ENCODE results near the gene PYHIN1. TPM values are rescaled to one million over a fixed set of nuclear protein-coding genes. Genes with fewer than 3 reads are reported as not detected.

Gene PYHIN1
- total RNA-seq, result not detected in 2 replicates

DNA sequence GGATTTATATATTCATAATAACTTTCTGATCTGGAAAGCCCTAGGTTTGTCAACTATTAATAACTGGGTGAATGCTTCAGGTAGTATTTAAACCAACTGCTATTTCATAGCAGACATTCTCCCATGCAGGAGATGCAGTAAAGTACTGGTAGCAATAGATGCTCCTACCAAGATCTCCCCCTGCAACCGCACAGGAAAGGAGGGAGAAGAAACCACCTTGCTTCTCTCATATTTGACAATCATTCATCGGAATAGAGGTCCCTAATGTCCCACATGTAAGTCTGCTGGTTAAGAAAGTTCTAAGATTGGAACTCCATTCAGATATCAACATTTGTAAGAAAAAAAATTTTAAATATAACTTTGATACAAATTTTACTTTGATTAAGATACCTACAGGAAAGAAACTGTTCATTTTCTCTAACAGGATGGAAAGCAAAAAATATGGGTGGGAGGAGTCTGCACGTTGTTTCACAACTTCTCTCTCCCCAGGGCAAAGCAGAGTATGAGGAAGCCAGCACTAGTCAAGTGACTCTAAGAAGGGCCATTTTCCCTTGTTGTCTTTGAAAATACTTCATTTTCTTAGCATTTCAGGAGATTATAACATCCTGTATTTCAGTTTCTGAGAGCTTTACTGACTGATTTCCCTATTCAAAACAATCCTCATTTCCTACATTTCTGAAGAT, at the start of gene PYHIN1:
Gene PYHIN1, plus strand, starts transcription at position 498 of the 683 bp plus-strand sequence. CDS start 5,359 bp downstream, outside the sequence.
- no peak for DNase-seq (ENCODE audit: low read depth)
- H3K4me3 ChIP-seq (ENCODE audit: low read depth, low read length), result no peak within 1 kb of the TSS
- TF ChIP-seq, protein P1, sequence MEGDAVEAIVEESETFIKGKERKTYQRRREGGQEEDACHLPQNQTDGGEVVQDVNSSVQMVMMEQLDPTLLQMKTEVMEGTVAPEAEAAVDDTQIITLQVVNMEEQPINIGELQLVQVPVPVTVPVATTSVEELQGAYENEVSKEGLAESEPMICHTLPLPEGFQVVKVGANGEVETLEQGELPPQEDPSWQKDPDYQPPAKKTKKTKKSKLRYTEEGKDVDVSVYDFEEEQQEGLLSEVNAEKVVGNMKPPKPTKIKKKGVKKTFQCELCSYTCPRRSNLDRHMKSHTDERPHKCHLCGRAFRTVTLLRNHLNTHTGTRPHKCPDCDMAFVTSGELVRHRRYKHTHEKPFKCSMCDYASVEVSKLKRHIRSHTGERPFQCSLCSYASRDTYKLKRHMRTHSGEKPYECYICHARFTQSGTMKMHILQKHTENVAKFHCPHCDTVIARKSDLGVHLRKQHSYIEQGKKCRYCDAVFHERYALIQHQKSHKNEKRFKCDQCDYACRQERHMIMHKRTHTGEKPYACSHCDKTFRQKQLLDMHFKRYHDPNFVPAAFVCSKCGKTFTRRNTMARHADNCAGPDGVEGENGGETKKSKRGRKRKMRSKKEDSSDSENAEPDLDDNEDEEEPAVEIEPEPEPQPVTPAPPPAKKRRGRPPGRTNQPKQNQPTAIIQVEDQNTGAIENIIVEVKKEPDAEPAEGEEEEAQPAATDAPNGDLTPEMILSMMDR (conservative IDR thresholded peaks at IDR 0.05; ENCODE audit: low read depth, low read length), result no peak

DNA sequence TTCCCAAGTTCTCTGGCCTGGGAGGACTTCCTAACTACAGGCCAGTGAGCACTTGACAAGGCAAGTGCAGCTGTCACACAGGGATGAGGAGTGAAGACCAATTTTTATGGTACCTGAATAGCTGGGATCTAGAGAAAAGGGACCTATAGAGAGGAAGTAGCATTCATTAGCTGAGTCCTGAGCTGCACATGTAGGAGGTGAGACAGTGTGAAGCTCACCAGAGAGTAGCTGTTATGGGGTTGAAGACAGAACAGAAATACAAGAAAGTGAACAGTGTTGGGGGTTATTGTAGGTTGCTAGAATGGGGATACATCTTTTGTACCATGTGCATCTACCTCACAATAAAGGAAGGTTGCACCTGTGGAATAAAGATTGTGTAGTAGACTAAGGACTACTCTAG, 37.7 kb upstream of the PYHIN1 start:
- H3K4me3 ChIP-seq (ENCODE audit: low read depth, low read length), result no peak overlapping the region
- TF ChIP-seq, protein P1 (conservative IDR thresholded peaks at IDR 0.05; ENCODE audit: low read depth, low read length), result no peak
- no peak for DNase-seq (ENCODE audit: low read depth)

DNA sequence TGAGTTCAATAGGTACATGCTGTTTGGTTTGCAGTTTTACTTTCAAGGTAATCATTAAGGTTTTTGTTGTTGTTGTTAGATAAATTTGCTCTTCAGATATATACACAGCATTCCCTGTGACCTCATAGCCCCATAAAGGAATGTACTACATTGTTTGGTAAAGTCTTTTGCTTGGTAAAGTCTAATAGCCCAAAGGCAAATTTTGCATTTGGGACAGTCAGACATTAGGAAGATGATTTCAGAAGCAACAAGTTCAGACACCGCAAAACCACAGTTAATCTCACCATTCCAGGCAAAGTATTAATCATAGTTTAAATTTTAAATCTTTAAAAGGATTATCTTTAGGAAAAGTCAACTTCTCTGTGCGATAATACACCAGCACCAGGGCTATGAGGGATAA, 32.6 kb upstream of the PYHIN1 start:
- no peak for DNase-seq (ENCODE audit: low read depth)
- TF ChIP-seq, protein P1 (conservative IDR thresholded peaks at IDR 0.05; ENCODE audit: low read depth, low read length), result no peak
- no peak overlapping the region for H3K4me3 ChIP-seq (ENCODE audit: low read depth, low read length)

DNA sequence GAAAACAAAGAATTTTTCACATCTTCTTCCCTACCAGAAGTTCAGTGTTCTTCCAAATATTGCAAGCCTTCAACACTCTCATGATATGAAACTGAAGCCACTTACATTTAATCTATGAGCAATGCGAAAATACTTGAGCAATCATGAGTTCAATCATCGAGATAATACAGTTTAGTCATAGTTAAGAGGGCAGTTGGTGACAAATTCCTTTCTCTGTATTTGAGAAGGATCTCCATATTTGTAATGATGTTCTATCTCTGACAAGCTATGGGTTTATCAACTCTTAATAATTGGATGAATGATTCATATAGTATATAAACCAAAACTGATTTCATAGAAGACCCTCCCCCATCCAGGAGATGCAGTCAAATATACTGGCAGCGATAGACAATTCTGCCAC, 29.7 kb upstream of the PYHIN1 start:
- H3K4me3 ChIP-seq (ENCODE audit: low read depth, low read length), result no peak overlapping the region
- TF ChIP-seq, protein P1 (conservative IDR thresholded peaks at IDR 0.05; ENCODE audit: low read depth, low read length), result no peak
- DNase-seq (ENCODE audit: low read depth), result no peak

DNA sequence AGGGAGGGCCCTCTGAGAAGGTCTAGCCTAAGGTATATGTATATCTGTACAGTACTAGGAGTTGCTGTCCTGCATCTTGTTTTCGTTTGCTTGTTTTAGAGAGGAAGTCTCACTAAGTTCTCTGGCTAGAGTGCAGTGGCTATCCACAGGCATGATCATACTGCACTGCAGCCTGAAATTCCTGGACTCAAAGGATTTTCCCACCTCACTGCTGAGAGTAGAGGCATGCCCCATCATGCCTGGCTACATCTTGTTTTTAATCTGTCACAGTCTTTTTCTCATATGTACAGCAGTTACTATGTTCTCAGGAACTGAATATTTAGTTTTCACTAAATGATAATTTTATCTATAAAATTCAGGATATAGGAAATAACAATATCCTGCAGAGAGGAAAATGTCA, 15.3 kb upstream of the PYHIN1 start:
- no peak overlapping the region for H3K4me3 ChIP-seq (ENCODE audit: low read depth, low read length)
- no peak for DNase-seq (ENCODE audit: low read depth)
- TF ChIP-seq, protein P1 (conservative IDR thresholded peaks at IDR 0.05; ENCODE audit: low read depth, low read length), result no peak

DNA sequence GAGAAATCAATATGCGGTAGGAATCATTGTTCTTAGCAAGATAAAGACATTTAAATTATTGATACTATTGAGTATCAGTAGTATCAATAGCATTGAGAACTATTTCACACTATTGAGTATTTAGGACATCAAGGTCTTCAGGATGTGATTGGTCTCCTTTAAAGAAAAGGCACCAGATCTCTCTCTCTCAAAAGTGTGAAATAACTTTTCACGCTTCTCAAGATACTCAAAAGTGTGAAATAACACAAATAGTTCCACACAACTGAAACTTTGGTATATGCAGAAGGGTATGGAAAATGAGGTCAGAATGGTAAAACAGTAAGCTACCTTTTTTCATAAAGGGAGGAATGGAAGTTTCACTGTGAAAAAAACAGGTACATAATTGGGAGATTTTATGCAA, 6.7 kb upstream of the PYHIN1 start:
- TF ChIP-seq, protein P1 (conservative IDR thresholded peaks at IDR 0.05; ENCODE audit: low read depth, low read length), result no peak
- DNase-seq (ENCODE audit: low read depth), result no peak
- no peak overlapping the region for H3K4me3 ChIP-seq (ENCODE audit: low read depth, low read length)

DNA sequence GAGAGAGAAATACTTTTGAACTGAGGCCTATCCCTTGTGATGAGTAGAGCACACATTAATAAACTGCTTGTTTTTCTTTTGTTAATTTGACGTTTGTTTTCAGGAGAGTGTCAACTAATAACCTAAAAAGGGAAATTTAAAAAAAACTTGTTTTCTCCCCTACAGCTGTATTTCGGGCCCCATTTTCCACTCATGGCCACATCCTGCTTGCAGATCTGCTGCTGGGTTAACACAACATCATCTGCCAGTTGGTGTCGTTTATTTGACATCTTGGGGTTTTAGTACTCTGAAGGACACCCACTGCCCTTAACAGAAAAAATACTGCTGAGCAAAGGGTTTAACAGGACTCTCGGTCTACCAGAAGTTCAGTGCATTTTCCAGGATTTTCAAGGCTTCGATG, 848 bp upstream of the PYHIN1 start:
- no peak overlapping the region for H3K4me3 ChIP-seq (ENCODE audit: low read depth, low read length)
- DNase-seq (ENCODE audit: low read depth), result no peak
- TF ChIP-seq, protein P1 (conservative IDR thresholded peaks at IDR 0.05; ENCODE audit: low read depth, low read length), result no peak
